ENCODE data around the gene VPS52. TPM values are rescaled to one million over a fixed set of nuclear protein-coding genes. Genes with fewer than 3 reads are reported as not detected.

Gene VPS52
- total and polyA plus RNA-seq, 9 of the 15 experiments (the other 6 are each of a cell fraction or from before 2014, with no cell fraction given): 24.4 to 103 (median 40.2) TPM

- TF ChIP-seq ZBTB11 (CRISPR knock-in tag; IDR thresholded peaks at IDR 0.05) (peak in 2 of 3 experiments; percentile 84 to 95; a peak in 5 of 6 replicates), SNRNP70 (optimal IDR thresholded peaks at IDR 0.05; ENCODE audit: low read depth, low read length) (peak; percentile 85), ETV5 (CRISPR knock-in tag; IDR thresholded peaks at IDR 0.05; ENCODE audit: low read depth) (peak; percentile 90; the same call in 1 of the 2 replicates), TEAD1 (CRISPR knock-in tag; IDR thresholded peaks at IDR 0.05) (peak; percentile 77 to 82; a peak in 3 of 4 replicates), SMAD3 (CRISPR knock-in tag; conservative IDR thresholded peaks at IDR 0.05) (peak; percentile 73), ILF3 (IDR thresholded peaks at IDR 0.05; ENCODE audit: borderline replicate concordance) (peak; percentile 99), BHLHE40 (IDR thresholded peaks at IDR 0.05; ENCODE audit: low read length) (peak; percentile 68), POLR3A (IDR thresholded peaks at IDR 0.05; ENCODE audit: borderline replicate concordance, extremely low read depth, insufficient read depth, insufficient read length) (no peak), TEAD2 (tag; IDR thresholded peaks at IDR 0.05) (no peak), RHOXF2B (CRISPR knock-in tag; conservative IDR thresholded peaks at IDR 0.05) (peak; percentile 83; the same call in 1 of the 2 replicates), FOSL1 (tag; conservative IDR thresholded peaks at IDR 0.05) (0 out of 2 replicates have a peak, but pooled peaks have one; percentile 24), ESRRA (IDR thresholded peaks at IDR 0.05; ENCODE audit: borderline replicate concordance, low read depth) (peak; percentile 90), RBM15 (IDR thresholded peaks at IDR 0.05; ENCODE audit: insufficient read depth, low read length) (no peak), SIN3A (IDR thresholded peaks at IDR 0.05; ENCODE audit: borderline replicate concordance in 2 of 2, control insufficient read depth in 1 of 2, low read depth in 2 of 2, low read length in 2 of 2) (peak; percentile 66 to 98; a peak in 3 of 4 replicates), BCL6 (CRISPR knock-in tag; IDR thresholded peaks at IDR 0.05) (0 out of 2 replicates have a peak, but pooled peaks have one; percentile 17), TARDBP (IDR thresholded peaks at IDR 0.05) (peak; percentile 90)
- TF ChIP-seq, protein P1, sequence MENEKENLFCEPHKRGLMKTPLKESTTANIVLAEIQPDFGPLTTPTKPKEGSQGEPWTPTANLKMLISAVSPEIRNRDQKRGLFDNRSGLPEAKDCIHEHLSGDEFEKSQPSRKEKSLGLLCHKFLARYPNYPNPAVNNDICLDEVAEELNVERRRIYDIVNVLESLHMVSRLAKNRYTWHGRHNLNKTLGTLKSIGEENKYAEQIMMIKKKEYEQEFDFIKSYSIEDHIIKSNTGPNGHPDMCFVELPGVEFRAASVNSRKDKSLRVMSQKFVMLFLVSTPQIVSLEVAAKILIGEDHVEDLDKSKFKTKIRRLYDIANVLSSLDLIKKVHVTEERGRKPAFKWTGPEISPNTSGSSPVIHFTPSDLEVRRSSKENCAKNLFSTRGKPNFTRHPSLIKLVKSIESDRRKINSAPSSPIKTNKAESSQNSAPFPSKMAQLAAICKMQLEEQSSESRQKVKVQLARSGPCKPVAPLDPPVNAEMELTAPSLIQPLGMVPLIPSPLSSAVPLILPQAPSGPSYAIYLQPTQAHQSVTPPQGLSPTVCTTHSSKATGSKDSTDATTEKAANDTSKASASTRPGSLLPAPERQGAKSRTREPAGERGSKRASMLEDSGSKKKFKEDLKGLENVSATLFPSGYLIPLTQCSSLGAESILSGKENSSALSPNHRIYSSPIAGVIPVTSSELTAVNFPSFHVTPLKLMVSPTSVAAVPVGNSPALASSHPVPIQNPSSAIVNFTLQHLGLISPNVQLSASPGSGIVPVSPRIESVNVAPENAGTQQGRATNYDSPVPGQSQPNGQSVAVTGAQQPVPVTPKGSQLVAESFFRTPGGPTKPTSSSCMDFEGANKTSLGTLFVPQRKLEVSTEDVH (IDR thresholded peaks at IDR 0.05; ENCODE audit: low read depth, partially characterized antibody): peak; percentile 82
- TF ChIP-seq, protein P2, sequence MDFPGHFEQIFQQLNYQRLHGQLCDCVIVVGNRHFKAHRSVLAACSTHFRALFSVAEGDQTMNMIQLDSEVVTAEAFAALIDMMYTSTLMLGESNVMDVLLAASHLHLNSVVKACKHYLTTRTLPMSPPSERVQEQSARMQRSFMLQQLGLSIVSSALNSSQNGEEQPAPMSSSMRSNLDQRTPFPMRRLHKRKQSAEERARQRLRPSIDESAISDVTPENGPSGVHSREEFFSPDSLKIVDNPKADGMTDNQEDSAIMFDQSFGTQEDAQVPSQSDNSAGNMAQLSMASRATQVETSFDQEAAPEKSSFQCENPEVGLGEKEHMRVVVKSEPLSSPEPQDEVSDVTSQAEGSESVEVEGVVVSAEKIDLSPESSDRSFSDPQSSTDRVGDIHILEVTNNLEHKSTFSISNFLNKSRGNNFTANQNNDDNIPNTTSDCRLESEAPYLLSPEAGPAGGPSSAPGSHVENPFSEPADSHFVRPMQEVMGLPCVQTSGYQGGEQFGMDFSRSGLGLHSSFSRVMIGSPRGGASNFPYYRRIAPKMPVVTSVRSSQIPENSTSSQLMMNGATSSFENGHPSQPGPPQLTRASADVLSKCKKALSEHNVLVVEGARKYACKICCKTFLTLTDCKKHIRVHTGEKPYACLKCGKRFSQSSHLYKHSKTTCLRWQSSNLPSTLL (IDR thresholded peaks at IDR 0.05): peak; percentile 53; the same call in 1 of the 2 replicates
Observed at GRCh38 chr6:33276864-33277662, 5.4 kb upstream of the VPS52 start, which contains the start of gene B3GALT4 (continued).
